ENCODE results near the gene SIRPD.

SIRPD gene

GRCh38 chr20:1494436-1494835 lies 63.1 kb downstream of the SIRPD start:
- DNase-seq (ENCODE audit: low read depth), result no peak

GRCh38 chr20:1493536-1493935 lies 64.0 kb downstream of the SIRPD start:
- DNase-seq (ENCODE audit: low read depth), result no peak

GRCh38 chr20:1491860-1492642 lies 65.5 kb downstream of the SIRPD start:
- DNase-seq (ENCODE audit: low read depth), result no peak

GRCh38 chr20:1491281-1491840 lies 66.1 kb downstream of the SIRPD start, which contains the start of gene SIRPB2:
SIRPB2 (minus strand) TSS chr20:1491420; CDS start chr20:1491359, 61 bp downstream.
- no peak for DNase-seq (ENCODE audit: low read depth)

GRCh38 chr20:1490643-1491195 lies 66.8 kb downstream of the SIRPD start:
- DNase-seq (ENCODE audit: low read depth), result no peak

GRCh38 chr20:1489764-1490436 lies 67.6 kb downstream of the SIRPD start:
- DNase-seq (ENCODE audit: low read depth), result no peak

GRCh38 chr20:1489325-1489724 lies 68.2 kb downstream of the SIRPD start:
- no peak for DNase-seq (ENCODE audit: low read depth)

GRCh38 chr20:1486566-1486965 lies 70.9 kb downstream of the SIRPD start:
- no peak for DNase-seq (ENCODE audit: low read depth)

- DNase-seq (ENCODE audit: low read depth), result no peak
Measured at GRCh38 chr20:1484438-1485116, 72.9 kb downstream of the SIRPD start.

Measured in stimulated activated CD4-positive, alpha-beta T cell treated with anti-CD3 and anti-CD28 coated beads, Interleukin-2, amount 100 ng/mL, for 4 hours (primary cell).